Hematopoietic multipotent progenitor cell treated with erythropoietin and hydrocortisone succinate and interleukin-3 and kit ligand, for 8 days (in vitro differentiated cells): Measurements from ENCODE around the gene CLEC2B.
"Not testable (repeated sequence)": the region's sequence is repeated elsewhere in the genome, so short reads cannot be mapped to it uniquely, and the experiment has no call there.

Experiments
- DNase-seq: peaks from one replicate; pipeline ENCODE4 v3.0.0-alpha.2; 2015

Gene CLEC2B

GRCh38 chr12:9869307-9870161, at the start of gene CLEC2B:
CLEC2B (minus strand) TSS chr12:9869354.
- peak; percentile 83 for DNase-seq

GRCh38 chr12:9911708-9912107, 42.6 kb upstream of the CLEC2B start:
- no peak for DNase-seq

- DNase-seq: no peak
Measured at GRCh38 chr12:9910716-9911421, 41.7 kb upstream of the CLEC2B start.

GRCh38 chr12:9909724-9910123, 40.6 kb upstream of the CLEC2B start:
- DNase-seq: no peak

- no peak for DNase-seq
Measured at GRCh38 chr12:9908350-9908749, 39.2 kb upstream of the CLEC2B start.

GRCh38 chr12:9907769-9908168, 38.6 kb upstream of the CLEC2B start:
- DNase-seq: no peak

- no peak for DNase-seq
Measured at GRCh38 chr12:9906873-9907272, 37.7 kb upstream of the CLEC2B start.

- DNase-seq: no peak
Measured at GRCh38 chr12:9902539-9903228, 33.5 kb upstream of the CLEC2B start.

- DNase-seq: no peak
Measured at GRCh38 chr12:9900930-9901329, 31.8 kb upstream of the CLEC2B start.

- no peak for DNase-seq
Measured at GRCh38 chr12:9899209-9899608, 30.1 kb upstream of the CLEC2B start.

- no peak for DNase-seq
Measured at GRCh38 chr12:9897535-9897934, 28.4 kb upstream of the CLEC2B start.

GRCh38 chr12:9895215-9895971, 26.2 kb upstream of the CLEC2B start:
- DNase-seq: peak; percentile 63

- no peak for DNase-seq
Measured at GRCh38 chr12:9888665-9889273, 19.6 kb upstream of the CLEC2B start.

GRCh38 chr12:9883175-9883574, 14.0 kb upstream of the CLEC2B start:
- DNase-seq: no peak

- no peak for DNase-seq
Measured at GRCh38 chr12:9881988-9882387, 12.8 kb upstream of the CLEC2B start.

- no peak for DNase-seq
Measured at GRCh38 chr12:9881246-9881645, 12.1 kb upstream of the CLEC2B start, which contains the start of gene KLRF2. KLRF2 (plus strand) TSS chr12:9881489; CDS start chr12:9881596, 107 bp downstream.

GRCh38 chr12:9880532-9881078, 11.5 kb upstream of the CLEC2B start:
- no peak for DNase-seq

- DNase-seq: not testable (repeated sequence)
Measured at GRCh38 chr12:9876120-9876519, 7.0 kb upstream of the CLEC2B start.

GRCh38 chr12:9872742-9873141, 3.6 kb upstream of the CLEC2B start:
- DNase-seq: no peak

GRCh38 chr12:9872162-9872561, 3.0 kb upstream of the CLEC2B start:
- no peak for DNase-seq

- DNase-seq: peak; percentile 35
Measured at GRCh38 chr12:9870286-9870866, 1.2 kb upstream of the CLEC2B start.

- no peak for DNase-seq
Measured at GRCh38 chr12:9868951-9869306, 225 bp downstream of the CLEC2B start.
